Nephron (organoid): ENCODE results near the gene RNPEP.

ENCODE experiments used
- H3K27ac Mint-ChIP-seq, 3 experiments: 2 replicates each; pipeline ENCODE4 v1.8.0; 2020; ENCODE audit warnings: mixed read lengths in 3 of 3, mild to moderate bottlenecking in 2 of 3, moderate library complexity in 1 of 3
- H3K27me3 Mint-ChIP-seq: 2 replicates; pipeline ENCODE4 v1.8.0; 2021; ENCODE audit warnings: low read depth, mild to moderate bottlenecking, moderate library complexity, mixed read lengths
- H3K36me3 Mint-ChIP-seq: 2 replicates; pipeline ENCODE4 v1.8.0; 2020; ENCODE audit warnings: low read depth, mixed read lengths
- H3K4me1 Mint-ChIP-seq: 2 replicates; pipeline ENCODE4 v1.8.0; 2020; ENCODE audit warnings: mixed read lengths
- H3K4me3 Mint-ChIP-seq, 3 experiments: 2 replicates each; pipeline ENCODE4 v1.8.0; 2020; ENCODE audit warnings: mild to moderate bottlenecking in 3 of 3, mixed read lengths in 3 of 3, moderate library complexity in 2 of 3
- H3K9me3 Mint-ChIP-seq: 2 replicates; pipeline ENCODE4 v1.8.0; 2020; ENCODE audit warnings: mixed read lengths
- CTCF ChIP-seq, 3 experiments: fragments of 200-600 bp; sonication (generic); IDR thresholded peaks; one replicate each; pipeline ENCODE4 v1.5.0; 2021; ENCODE audit warnings: antibody characterized with exemption in 3 of 3; ENCODE audit not compliant: unreplicated experiment in 3 of 3

The RNPEP gene

GRCh38 chr1:202037706-202038296, 55.4 kb downstream of the RNPEP start:
- Mint-ChIP-seq H3K9me3 (no peaks in the 10 kb centered on the region), H3K4me3 (no peak overlapping the region), H3K36me3 (no peaks in the 10 kb centered on the region), H3K4me1 (no peaks in the 10 kb centered on the region), H3K27me3 (peaks cover 2% of the 10 kb centered on the region), H3K27ac (peak overlapping the region in 1 of 3 experiments; percentile 13)
- TF ChIP-seq CTCF (IDR thresholded peaks at IDR 0.05; ENCODE audit: unreplicated experiment in 3 of 3), result no peak

- no peaks in the 10 kb centered on the region for H3K4me1 Mint-ChIP-seq
- H3K4me3 Mint-ChIP-seq, result no peak overlapping the region
- TF ChIP-seq CTCF (IDR thresholded peaks at IDR 0.05; ENCODE audit: unreplicated experiment in 3 of 3), result no peak
- no peaks in the 10 kb centered on the region for H3K36me3 Mint-ChIP-seq
- no peaks in the 10 kb centered on the region for H3K9me3 Mint-ChIP-seq
- peak overlapping the region in 2 of 3 experiments; percentile 2 to 3 for H3K27ac Mint-ChIP-seq
- peaks cover 4% of the 10 kb centered on the region for H3K27me3 Mint-ChIP-seq
Measured at GRCh38 chr1:202038688-202039346, 56.4 kb downstream of the RNPEP start.

- Mint-ChIP-seq H3K27me3 (peaks cover 4% of the 10 kb centered on the region), H3K27ac (no peak overlapping the region), H3K4me3 (no peak overlapping the region), H3K4me1 (no peaks in the 10 kb centered on the region), H3K9me3 (no peaks in the 10 kb centered on the region), H3K36me3 (no peaks in the 10 kb centered on the region)
- no peak for TF ChIP-seq CTCF (IDR thresholded peaks at IDR 0.05; ENCODE audit: unreplicated experiment in 3 of 3)
Measured at GRCh38 chr1:202045705-202046104, 63.3 kb downstream of the RNPEP start.

- Mint-ChIP-seq H3K27me3 (peaks cover 4% of the 10 kb centered on the region), H3K27ac (peak overlapping the region in 1 of 3 experiments; percentile 23), H3K9me3 (no peaks in the 10 kb centered on the region), H3K36me3 (no peaks in the 10 kb centered on the region), H3K4me3 (no peak overlapping the region), H3K4me1 (no peaks in the 10 kb centered on the region)
- TF ChIP-seq CTCF (IDR thresholded peaks at IDR 0.05; ENCODE audit: unreplicated experiment in 3 of 3), result no peak
Measured at GRCh38 chr1:202046227-202046626, 63.8 kb downstream of the RNPEP start.

GRCh38 chr1:202046748-202047708, 64.6 kb downstream of the RNPEP start:
- no peak overlapping the region for H3K4me3 Mint-ChIP-seq
- H3K27ac Mint-ChIP-seq, result peak overlapping the region in 1 of 3 experiments; percentile 23

More at GRCh38 chr1:202046748-202047708, 64.6 kb downstream of the RNPEP start:
- TF ChIP-seq CTCF (IDR thresholded peaks at IDR 0.05; ENCODE audit: unreplicated experiment in 3 of 3), result no peak
- Mint-ChIP-seq H3K27me3 (peaks cover 4% of the 10 kb centered on the region), H3K9me3 (no peaks in the 10 kb centered on the region), H3K36me3 (no peaks in the 10 kb centered on the region), H3K4me1 (no peaks in the 10 kb centered on the region)
